NT2/D1 (cell line): ENCODE measurements around the gene ABCF1.
A peak's percentile ranks its signal among the peaks of the same experiment; 100 is the strongest.

ENCODE experiments used
- DNase-seq: peaks from one replicate; pipeline ENCODE4 v3.0.0-alpha.2; 2011; ENCODE audit warnings: low read depth, low spot score
- H3K27me3 ChIP-seq: 2 replicates; pipeline ENCODE4 v1.6.0; 2011; ENCODE audit warnings: mild to moderate bottlenecking; ENCODE audit not compliant: insufficient read length, insufficient read depth
- H3K36me3 ChIP-seq: 2 replicates; pipeline ENCODE4 v1.6.1; 2011; ENCODE audit warnings: mild to moderate bottlenecking, low read length, mixed read lengths; ENCODE audit not compliant: insufficient read depth, insufficient read length
- H3K4me1 ChIP-seq: 2 replicates; pipeline ENCODE4 v1.5.1; 2011; ENCODE audit not compliant: insufficient read depth, insufficient read length
- H3K4me3 ChIP-seq: 2 replicates; pipeline ENCODE4 v1.5.1; 2011; ENCODE audit warnings: low read depth; ENCODE audit not compliant: insufficient read length
- H3K9ac ChIP-seq: 2 replicates; pipeline ENCODE4 v1.6.0; 2011; ENCODE audit warnings: low read depth; ENCODE audit not compliant: insufficient read length
- H3K9me3 ChIP-seq: 2 replicates; pipeline ENCODE4 v1.5.1; 2011; ENCODE audit warnings: mild to moderate bottlenecking, low read length; ENCODE audit not compliant: insufficient read depth
- SUZ12 ChIP-seq: IDR thresholded peaks from 2 replicates; pipeline ENCODE4 v1.6.1; 2011; ENCODE audit not compliant: insufficient read length, insufficient read depth; ENCODE audit errors: extremely low read depth
- YY1 ChIP-seq: IDR thresholded peaks from 2 replicates; pipeline ENCODE4 v1.6.1; 2011; ENCODE audit not compliant: insufficient read length, insufficient read depth
- ZNF274 ChIP-seq: IDR thresholded peaks from 2 replicates; pipeline ENCODE4 v1.6.1; 2011; ENCODE audit warnings: mild to moderate bottlenecking, low read depth, low read length

The ABCF1 gene

GRCh38 chr6:30611150-30611855, 40.1 kb downstream of the ABCF1 start:
- Histone ChIP-seq H3K9me3 (no peaks in the 10 kb centered on the region), H3K36me3 (peaks cover 86% of the 10 kb centered on the region), H3K9ac (no peak overlapping the region)

DNA sequence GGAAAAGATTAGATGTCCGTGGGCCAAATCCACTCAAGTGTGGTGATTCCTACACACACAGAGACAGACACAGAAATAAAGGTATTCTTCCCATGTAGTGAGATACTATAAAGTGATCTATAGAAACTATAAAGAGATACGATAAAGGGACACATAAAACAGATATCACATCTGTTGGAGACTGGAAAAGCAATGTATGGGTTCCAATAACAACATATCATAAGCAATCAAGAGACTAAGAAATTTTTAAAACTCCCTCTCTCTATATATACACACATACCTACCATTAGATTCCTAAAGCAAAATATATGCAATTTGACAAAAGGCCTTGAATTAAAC, 40.6 kb downstream of the ABCF1 start:
- Histone ChIP-seq H3K27me3 (no peaks in the 10 kb centered on the region), H3K9ac (no peak overlapping the region), H3K9me3 (no peaks in the 10 kb centered on the region), H3K4me3 (no peak overlapping the region), H3K36me3 (peaks cover 86% of the 10 kb centered on the region), H3K4me1 (no peaks in the 10 kb centered on the region)
- no peak for TF ChIP-seq YY1
- TF ChIP-seq SUZ12 = no peak
- TF ChIP-seq ZNF274 = no peak
- no peak for DNase-seq

More at GRCh38 chr6:30611150-30611855, 40.1 kb downstream of the ABCF1 start:
- no peak overlapping the region for H3K4me3 ChIP-seq
- no peak for TF ChIP-seq ZNF274
- no peak for TF ChIP-seq SUZ12
- no peak for TF ChIP-seq YY1
- H3K27me3 ChIP-seq = no peaks in the 10 kb centered on the region
- no peaks in the 10 kb centered on the region for H3K4me1 ChIP-seq
- no peak for DNase-seq

GRCh38 chr6:30612213-30612612, 41.0 kb downstream of the ABCF1 start:
- H3K9ac ChIP-seq = no peak overlapping the region

GRCh38 chr6:30612687-30613248, 41.5 kb downstream of the ABCF1 start:
- Histone ChIP-seq H3K9ac (no peak overlapping the region), H3K27me3 (no peaks in the 10 kb centered on the region), H3K4me1 (no peaks in the 10 kb centered on the region), H3K9me3 (no peaks in the 10 kb centered on the region), H3K4me3 (no peak overlapping the region), H3K36me3 (peaks cover 79% of the 10 kb centered on the region)
- TF ChIP-seq SUZ12 = no peak
- no peak for TF ChIP-seq YY1
- no peak for TF ChIP-seq ZNF274
- no peak for DNase-seq

More at GRCh38 chr6:30612213-30612612, 41.0 kb downstream of the ABCF1 start:
- H3K4me1 ChIP-seq = no peaks in the 10 kb centered on the region
- no peak overlapping the region for H3K4me3 ChIP-seq
- TF ChIP-seq YY1 (no peak), SUZ12 (no peak), ZNF274 (no peak)
- H3K27me3 ChIP-seq = no peaks in the 10 kb centered on the region
- peaks cover 84% of the 10 kb centered on the region for H3K36me3 ChIP-seq
- no peaks in the 10 kb centered on the region for H3K9me3 ChIP-seq
- DNase-seq = no peak

GRCh38 chr6:30613251-30614043, 42.2 kb downstream of the ABCF1 start:
- Histone ChIP-seq H3K27me3 (no peaks in the 10 kb centered on the region), H3K9ac (no peak overlapping the region), H3K4me1 (no peaks in the 10 kb centered on the region), H3K9me3 (no peaks in the 10 kb centered on the region), H3K36me3 (peaks cover 73% of the 10 kb centered on the region), H3K4me3 (no peak overlapping the region)
- no peak for DNase-seq
- TF ChIP-seq SUZ12 (no peak), YY1 (no peak), ZNF274 (no peak)

- H3K27me3 ChIP-seq = no peaks in the 10 kb centered on the region
- no peak for DNase-seq
- TF ChIP-seq SUZ12 (no peak), ZNF274 (no peak), YY1 (no peak)
- no peaks in the 10 kb centered on the region for H3K4me1 ChIP-seq
- peak overlapping the region; percentile 12 for H3K4me3 ChIP-seq
- peaks cover 67% of the 10 kb centered on the region for H3K36me3 ChIP-seq
- H3K9ac ChIP-seq = peak overlapping the region; percentile 63
- no peaks in the 10 kb centered on the region for H3K9me3 ChIP-seq
Observed at GRCh38 chr6:30614044-30614842, 43.0 kb downstream of the ABCF1 start.

GRCh38 chr6:30614843-30615218, 43.6 kb downstream of the ABCF1 start:
- peak; percentile 89 for DNase-seq
- no peaks in the 10 kb centered on the region for H3K9me3 ChIP-seq
- peak overlapping the region; percentile 12 for H3K4me3 ChIP-seq
- TF ChIP-seq SUZ12 (no peak), YY1 (peak; percentile 71)
- H3K4me1 ChIP-seq = no peaks in the 10 kb centered on the region
- no peaks in the 10 kb centered on the region for H3K27me3 ChIP-seq
- peak overlapping the region; percentile 63 for H3K9ac ChIP-seq
- peaks cover 67% of the 10 kb centered on the region for H3K36me3 ChIP-seq
